ENCODE data around the gene MCF2. TPM values are rescaled to one million over a fixed set of nuclear protein-coding genes. Genes with fewer than 3 reads are reported as not detected.

MCF2 gene
- total RNA-seq, 1 experiment from 2014 or later, result 0.15 TPM

GRCh38 chrX:139639253-139639652, 68.7 kb downstream of the MCF2 start:
- ChIA-PET CTCF (no interaction called here), POLR2A (no interaction called here), RAD21 (ENCODE audit: low non-redundant PET in 1 of 2, low total read pairs in 2 of 2, uncharacterized antibody in 2 of 2, unreplicated experiment in 2 of 2) (no interaction called here)
- intact Hi-C loops (cut with micrococcal nuclease), result no loop called here
- no peaks in the 10 kb centered on the region for H3K36me3 ChIP-seq (ENCODE audit: control insufficient read depth in 1 of 2, insufficient read depth in 2 of 2, low read length in 2 of 2)
- H3K4me3 ChIP-seq (replicated peaks in 1 of 2; ENCODE audit: low read depth in 1 of 2, low read length in 2 of 2), result no peak overlapping the region
- no peaks in the 10 kb centered on the region for H3K27me3 ChIP-seq (ENCODE audit: insufficient read depth, low read length)
- no peak overlapping the region for H3K9ac ChIP-seq (ENCODE audit: low read length)
- H3K79me2 ChIP-seq (ENCODE audit: insufficient read depth, low read length), result no peaks in the 10 kb centered on the region
- no peaks in the 10 kb centered on the region for H3K4me1 ChIP-seq (ENCODE audit: control insufficient read depth in 1 of 2, insufficient read depth in 2 of 2, low read length in 2 of 2)
- ATAC-seq (no peak), DNase-seq (ENCODE audit: low read depth, low spot score) (no peak)
- H4K20me1 ChIP-seq (ENCODE audit: insufficient read depth), result no peaks in the 10 kb centered on the region
- no peaks in the 10 kb centered on the region for H3K9me2 ChIP-seq (ENCODE audit: insufficient read depth)
- H3K4me2 ChIP-seq (ENCODE audit: low read length), result no peak overlapping the region
- no TSS peak for BruUV-seq (replicated peaks)
- H3K27ac ChIP-seq (ENCODE audit: low read depth, low read length), result no peak overlapping the region
- no peaks in the 10 kb centered on the region for H3K9me3 ChIP-seq (ENCODE audit: control insufficient read depth in 1 of 2, insufficient read depth in 1 of 2, low read depth in 1 of 2, low read length in 2 of 2)
- no peak overlapping the region for H2AFZ ChIP-seq (ENCODE audit: low read depth, low read length, poor library complexity, severe bottlenecking)
- TF ChIP-seq ZNF274 (IDR thresholded peaks at IDR 0.05; ENCODE audit: low read depth, low read length) (no peak), EGR1 (IDR thresholded peaks at IDR 0.05; ENCODE audit: low read depth) (no peak), CEBPB (IDR thresholded peaks at IDR 0.05; ENCODE audit: low read depth) (no peak), REST (IDR thresholded peaks at IDR 0.05; ENCODE audit: low read depth) (no peak), POLR2A (IDR thresholded peaks at IDR 0.05; ENCODE audit: borderline replicate concordance, extremely low read depth, insufficient read depth, insufficient read length) (no peak), RAD21 (IDR thresholded peaks at IDR 0.05; ENCODE audit: low read depth) (no peak), POLR2AphosphoS5 (IDR thresholded peaks at IDR 0.05; ENCODE audit: low read depth, low read length) (no peak), TCF7L2 (IDR thresholded peaks at IDR 0.05; ENCODE audit: borderline replicate concordance, extremely low read depth, insufficient read depth, insufficient read length) (no peak), SIN3A (IDR thresholded peaks at IDR 0.05; ENCODE audit: low read depth) (no peak), ZBTB33 (IDR thresholded peaks at IDR 0.05; ENCODE audit: extremely low read depth, insufficient replicate concordance, low read length) (no peak), ZFX (IDR thresholded peaks at IDR 0.05) (no peak), YY1 (IDR thresholded peaks at IDR 0.05; ENCODE audit: extremely low read depth, insufficient replicate concordance, low read depth, low read length) (no peak), SP1 (IDR thresholded peaks at IDR 0.05; ENCODE audit: low read depth) (no peak), FOSL1 (IDR thresholded peaks at IDR 0.05; ENCODE audit: low read depth) (no peak), CBX3 (IDR thresholded peaks at IDR 0.05; ENCODE audit: low read depth) (no peak), EZH2 (IDR thresholded peaks at IDR 0.05) (no peak)

All from HCT116 (cell line).